Smooth muscle cell (in vitro differentiated cells): Measurements from ENCODE around the gene CALHM2. TPM values are rescaled to one million over a fixed set of nuclear protein-coding genes. Genes with fewer than 3 reads are reported as not detected.
"Not testable (repeated sequence)": the region's sequence is repeated elsewhere in the genome, so short reads cannot be mapped to it uniquely, and the experiment has no call there.

Experiments
- DNase-seq: peaks from one replicate; lab custom pipeline; 2025; ENCODE audit not compliant: unreplicated experiment; lab: John Stamatoyannopoulos, UW
- H2AFZ ChIP-seq: fragments of 200-600 bp; sonication (generic); 2 replicates; pipeline ENCODE4 v1.6.0; 2016; ENCODE audit warnings: antibody characterized with exemption, low read depth, mild to moderate bottlenecking
- H3F3A ChIP-seq: fragments of 200-600 bp; sonication (generic); 2 replicates; pipeline ENCODE4 v1.6.0; 2017; ENCODE audit warnings: antibody characterized with exemption, low read depth
- H3K27ac ChIP-seq: fragments of 200-600 bp; sonication (generic); 2 replicates; pipeline ENCODE4 v1.5.1; 2016; ENCODE audit warnings: low read depth, mild to moderate bottlenecking
- H3K27me3 ChIP-seq: fragments of 200-600 bp; sonication (generic); 2 replicates; pipeline ENCODE4 v1.6.1; 2016; ENCODE audit warnings: low read depth, mild to moderate bottlenecking
- H3K36me3 ChIP-seq: fragments of 200-600 bp; sonication (generic); 2 replicates; pipeline ENCODE4 v1.5.1; 2016; ENCODE audit warnings: low read depth
- H3K4me1 ChIP-seq: fragments of 200-600 bp; sonication (generic); 2 replicates; pipeline ENCODE4 v1.5.1; 2016; ENCODE audit warnings: low read depth
- H3K4me2 ChIP-seq: fragments of 200-600 bp; sonication (generic); 2 replicates; pipeline ENCODE4 v1.6.0; 2016; ENCODE audit warnings: mild to moderate bottlenecking
- H3K4me3 ChIP-seq: fragments of 200-600 bp; sonication (generic); 2 replicates; pipeline ENCODE4 v1.5.1; 2016; ENCODE audit warnings: mild to moderate bottlenecking
- H3K79me2 ChIP-seq: fragments of 200-600 bp; sonication (generic); 2 replicates; pipeline ENCODE4 v1.6.0; 2016; ENCODE audit warnings: low read depth, mild to moderate bottlenecking
- H3K9ac ChIP-seq: fragments of 200-600 bp; sonication (generic); 2 replicates; pipeline ENCODE4 v1.6.0; 2016; ENCODE audit warnings: low read depth
- H3K9me3 ChIP-seq: fragments of 200-600 bp; sonication (generic); replicated peaks from 2 replicates; pipeline ENCODE4 v1.5.1; 2016; ENCODE audit warnings: low read depth
- H4K20me1 ChIP-seq: fragments of 200-600 bp; sonication (generic); 2 replicates; pipeline ENCODE4 v1.6.0; 2016; ENCODE audit warnings: low read depth
- WGBS: methylation state at CpG from one replicate; pipeline ENCODE4 v1.1.7; 2016; ENCODE audit warnings: low lambda C conversion rate; 5-methylcytosine and 5-hydroxymethylcytosine counted together
- polyA plus RNA-seq: library from polyadenylated mRNA; unstranded; fragments of >200 nt; fragmentation: Nextera tagmentation; extraction: Ambion mirVana; gene quantifications from 2 replicates; pipeline ENCODE4 v1.2.1, GENCODE V29; 2016
- total RNA-seq: library from RNA; depleted of rRNA; stranded (reverse); fragments of >200 nt; gene quantifications from 2 replicates; pipeline ENCODE4 v1.2.3, GENCODE V29; 2014
- TF ChIP-seq, protein P1 (sequence below): fragments of 200-600 bp; sonication (generic); IDR thresholded peaks from 2 replicates; pipeline ENCODE4 v1.5.1; 2017; ENCODE audit warnings: borderline replicate concordance, mild to moderate bottlenecking, antibody characterized with exemption; ENCODE audit not compliant: insufficient read depth, poor library complexity, severe bottlenecking

Gene CALHM2
- total and polyA plus RNA-seq, 2 experiments from 2014 or later: 3.1 to 8.6 TPM

DNA sequence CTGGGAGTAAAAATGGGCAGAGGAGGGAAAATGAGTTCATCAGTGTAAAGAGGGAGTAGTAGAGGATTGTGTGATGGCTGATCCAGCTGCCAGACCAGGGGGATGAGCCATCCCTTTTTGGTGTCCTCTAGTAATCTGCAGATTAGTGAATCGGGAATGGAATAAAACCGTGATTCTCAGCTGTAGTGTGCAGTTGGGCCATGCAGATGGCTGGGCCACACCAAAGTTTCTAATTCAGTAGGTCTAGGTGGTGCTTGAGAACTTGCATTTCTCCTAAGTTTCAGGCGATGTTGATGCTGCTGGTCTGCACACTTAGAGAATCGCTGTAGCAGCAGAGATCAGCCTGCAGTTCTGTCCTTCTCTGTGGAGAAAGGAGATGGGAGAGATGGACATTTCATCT, 33.1 kb downstream of the CALHM2 start:
- Histone ChIP-seq H3K79me2 (no peaks in the 10 kb centered on the region), H3K4me2 (no peak overlapping the region), H3K4me1 (no peaks in the 10 kb centered on the region), H3K27ac (no peak overlapping the region), H2AFZ (no peak overlapping the region), H3K36me3 (peaks cover 26% of the 10 kb centered on the region), H3K9me3 (no peaks in the 10 kb centered on the region), H4K20me1 (no peaks in the 10 kb centered on the region), H3K9ac (no peak overlapping the region), H3F3A (no peaks in the 10 kb centered on the region), H3K4me3 (no peak overlapping the region), H3K27me3 (no peaks in the 10 kb centered on the region)
- DNase-seq: no peak
- 99% methylated on average over 4 of the region's 4 CpGs for WGBS
- TF ChIP-seq, protein P1, sequence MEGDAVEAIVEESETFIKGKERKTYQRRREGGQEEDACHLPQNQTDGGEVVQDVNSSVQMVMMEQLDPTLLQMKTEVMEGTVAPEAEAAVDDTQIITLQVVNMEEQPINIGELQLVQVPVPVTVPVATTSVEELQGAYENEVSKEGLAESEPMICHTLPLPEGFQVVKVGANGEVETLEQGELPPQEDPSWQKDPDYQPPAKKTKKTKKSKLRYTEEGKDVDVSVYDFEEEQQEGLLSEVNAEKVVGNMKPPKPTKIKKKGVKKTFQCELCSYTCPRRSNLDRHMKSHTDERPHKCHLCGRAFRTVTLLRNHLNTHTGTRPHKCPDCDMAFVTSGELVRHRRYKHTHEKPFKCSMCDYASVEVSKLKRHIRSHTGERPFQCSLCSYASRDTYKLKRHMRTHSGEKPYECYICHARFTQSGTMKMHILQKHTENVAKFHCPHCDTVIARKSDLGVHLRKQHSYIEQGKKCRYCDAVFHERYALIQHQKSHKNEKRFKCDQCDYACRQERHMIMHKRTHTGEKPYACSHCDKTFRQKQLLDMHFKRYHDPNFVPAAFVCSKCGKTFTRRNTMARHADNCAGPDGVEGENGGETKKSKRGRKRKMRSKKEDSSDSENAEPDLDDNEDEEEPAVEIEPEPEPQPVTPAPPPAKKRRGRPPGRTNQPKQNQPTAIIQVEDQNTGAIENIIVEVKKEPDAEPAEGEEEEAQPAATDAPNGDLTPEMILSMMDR: no peak

DNA sequence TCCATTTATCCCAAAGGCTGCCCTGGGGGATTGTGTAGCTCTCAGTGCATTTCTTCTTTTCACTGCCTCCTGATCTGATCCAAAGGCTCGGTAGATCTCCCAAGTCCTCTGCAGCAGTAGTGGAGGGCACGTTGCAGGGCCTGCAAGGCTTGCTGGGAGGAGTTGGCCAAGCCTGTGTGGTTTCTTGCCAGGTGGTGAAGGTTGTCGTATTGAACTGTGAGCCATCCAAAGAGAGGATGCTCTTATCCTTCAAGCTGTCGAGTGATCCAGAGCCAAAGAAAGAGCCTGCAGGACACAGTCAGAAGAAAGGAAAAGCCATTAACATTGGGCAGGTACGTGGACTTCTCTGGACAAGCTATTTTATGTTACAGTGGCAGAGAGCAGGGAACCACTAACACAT, 34.6 kb downstream of the CALHM2 start:
- no peaks in the 10 kb centered on the region for H3F3A ChIP-seq
- H3K9ac ChIP-seq: no peak overlapping the region
- H3K4me1 ChIP-seq: no peaks in the 10 kb centered on the region
- WGBS: 96% methylated on average over 5 of the region's 5 CpGs
- H3K9me3 ChIP-seq: no peaks in the 10 kb centered on the region
- H3K36me3 ChIP-seq: peaks cover 31% of the 10 kb centered on the region
- TF ChIP-seq, protein P1: no peak
- H3K4me3 ChIP-seq: no peak overlapping the region
- H2AFZ ChIP-seq: no peak overlapping the region
- H3K27ac ChIP-seq: no peak overlapping the region
- no peak overlapping the region for H3K4me2 ChIP-seq
- no peak for DNase-seq
- no peaks in the 10 kb centered on the region for H4K20me1 ChIP-seq
- no peaks in the 10 kb centered on the region for H3K27me3 ChIP-seq
- no peaks in the 10 kb centered on the region for H3K79me2 ChIP-seq

DNA sequence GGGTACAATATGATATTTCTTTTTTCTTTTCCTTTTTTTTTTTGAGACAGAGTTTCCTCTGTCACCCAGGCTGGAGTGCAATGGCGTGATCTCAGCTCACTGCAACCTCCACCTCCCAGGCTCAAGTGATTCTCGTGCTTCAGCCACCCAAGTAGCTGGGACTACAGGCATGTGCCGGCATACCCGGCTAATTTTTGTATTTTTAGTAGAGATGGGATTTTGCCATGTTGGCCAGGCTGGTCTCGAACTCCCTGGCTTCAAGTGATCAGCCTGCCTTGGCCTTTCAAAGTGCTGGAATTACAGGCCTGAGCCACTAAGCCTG, 35.1 kb downstream of the CALHM2 start:
- not testable (repeated sequence) for H3F3A ChIP-seq, H3K4me1 ChIP-seq, DNase-seq, H3K4me2 ChIP-seq, H3K27ac ChIP-seq, H3K79me2 ChIP-seq, H3K9me3 ChIP-seq, H3K9ac ChIP-seq, H2AFZ ChIP-seq, H3K27me3 ChIP-seq, H3K4me3 ChIP-seq, H4K20me1 ChIP-seq
- 93% methylated on average over 5 of the region's 5 CpGs for WGBS
- H3K36me3 ChIP-seq: peaks cover 26% of the 10 kb centered on the region

DNA sequence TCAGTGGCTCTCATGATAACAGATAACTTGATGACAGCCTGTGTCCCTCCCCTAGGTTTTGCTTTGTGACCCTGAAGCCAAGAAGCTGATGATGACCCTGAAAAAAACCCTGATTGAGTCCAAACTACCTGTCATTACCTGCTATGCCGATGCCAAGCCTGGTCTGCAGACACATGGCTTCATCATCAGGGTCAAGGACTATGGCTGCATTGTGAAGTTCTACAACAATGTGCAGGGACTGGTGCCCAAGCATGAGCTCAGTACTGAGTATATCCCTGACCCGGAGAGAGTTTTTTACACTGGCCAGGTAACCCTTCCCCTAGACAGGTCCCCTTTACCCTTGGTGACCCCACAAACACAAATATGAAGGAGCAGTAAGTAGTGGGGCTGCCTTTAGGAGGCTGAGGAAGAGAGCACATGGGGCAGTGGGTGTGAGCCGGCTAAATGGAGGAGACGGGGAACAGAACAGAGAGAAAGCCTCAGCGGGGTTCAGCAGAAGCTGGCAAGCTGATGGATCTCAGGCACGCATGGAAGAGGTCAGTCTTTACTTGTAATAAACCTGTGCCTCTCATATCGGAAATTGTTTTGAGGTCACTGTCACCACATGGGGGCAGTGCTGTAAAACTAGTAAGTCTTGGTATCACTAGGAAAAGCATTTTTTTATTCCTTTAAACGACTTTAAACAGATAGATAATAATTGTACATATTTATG, 35.6 kb downstream of the CALHM2 start:
- DNase-seq: no peak
- no peak overlapping the region for H3K9ac ChIP-seq
- TF ChIP-seq, protein P1: peak; percentile 62
- no peaks in the 10 kb centered on the region for H3K4me1 ChIP-seq
- no peak overlapping the region for H3K27ac ChIP-seq
- H3F3A ChIP-seq: no peaks in the 10 kb centered on the region
- H3K4me3 ChIP-seq: no peak overlapping the region
- no peak overlapping the region for H2AFZ ChIP-seq
- no peak overlapping the region for H3K4me2 ChIP-seq
- H4K20me1 ChIP-seq: no peaks in the 10 kb centered on the region
- no peaks in the 10 kb centered on the region for H3K9me3 ChIP-seq
- H3K79me2 ChIP-seq: no peaks in the 10 kb centered on the region
- H3K36me3 ChIP-seq: peaks cover 25% of the 10 kb centered on the region
- H3K27me3 ChIP-seq: no peaks in the 10 kb centered on the region
- WGBS: 85% methylated on average over 8 of the region's 8 CpGs
